ENCODE results near the gene STARD3. TPM values are rescaled to one million over a fixed set of nuclear protein-coding genes. Genes with fewer than 3 reads are reported as not detected.
"Not testable (repeated sequence)": the region's sequence is repeated elsewhere in the genome, so short reads cannot be mapped to it uniquely, and the experiment has no call there.

The STARD3 gene
- total RNA-seq (2014; rRNA removed; shearing (Covaris generic)), result 35.1 and 42.9 TPM in 2 replicates

- DNase-seq (ENCODE audit: low spot score), result peak; percentile 76
These were observed at the start of gene STARD3 for GRCh38 chr17:39636927-39637736. Gene STARD3 (plus strand): TSS chr17:39637144. CDS start chr17:39653532, 16,388 bp downstream.

- DNase-seq (ENCODE audit: low spot score), result not testable (repeated sequence)
These were observed 46.8 kb upstream of the STARD3 start for GRCh38 chr17:39590180-39590579.

- peak; percentile 51 for DNase-seq (ENCODE audit: low spot score)
These were observed 44.7 kb upstream of the STARD3 start for GRCh38 chr17:39591958-39592954.

GRCh38 chr17:39593371-39593770 lies 43.6 kb upstream of the STARD3 start:
- no peak for DNase-seq (ENCODE audit: low spot score)

GRCh38 chr17:39595294-39595693 lies 41.6 kb upstream of the STARD3 start:
- no peak for DNase-seq (ENCODE audit: low spot score)

- DNase-seq (ENCODE audit: low spot score), result no peak
These were observed 40.9 kb upstream of the STARD3 start for GRCh38 chr17:39595928-39596510.

- DNase-seq (ENCODE audit: low spot score), result no peak
These were observed 40.2 kb upstream of the STARD3 start for GRCh38 chr17:39596543-39597267.

GRCh38 chr17:39597372-39598046 lies 39.4 kb upstream of the STARD3 start:
- DNase-seq (ENCODE audit: low spot score), result no peak

- DNase-seq (ENCODE audit: low spot score), result no peak
These were observed 38.9 kb upstream of the STARD3 start for GRCh38 chr17:39598047-39598481.

GRCh38 chr17:39598630-39599003 lies 38.3 kb upstream of the STARD3 start:
- DNase-seq (ENCODE audit: low spot score), result no peak

GRCh38 chr17:39599004-39599664 lies 37.8 kb upstream of the STARD3 start:
- no peak for DNase-seq (ENCODE audit: low spot score)

GRCh38 chr17:39599665-39600231 lies 37.2 kb upstream of the STARD3 start:
- no peak for DNase-seq (ENCODE audit: low spot score)

- DNase-seq (ENCODE audit: low spot score), result no peak
These were observed 36.5 kb upstream of the STARD3 start for GRCh38 chr17:39600288-39600996.

- no peak for DNase-seq (ENCODE audit: low spot score)
These were observed 35.8 kb upstream of the STARD3 start for GRCh38 chr17:39600997-39601597.

- no peak for DNase-seq (ENCODE audit: low spot score)
These were observed 35.0 kb upstream of the STARD3 start for GRCh38 chr17:39601758-39602532.

GRCh38 chr17:39602533-39603303 lies 34.2 kb upstream of the STARD3 start:
- DNase-seq (ENCODE audit: low spot score), result no peak
